ENCODE results near the gene NR2F2.

DNA sequence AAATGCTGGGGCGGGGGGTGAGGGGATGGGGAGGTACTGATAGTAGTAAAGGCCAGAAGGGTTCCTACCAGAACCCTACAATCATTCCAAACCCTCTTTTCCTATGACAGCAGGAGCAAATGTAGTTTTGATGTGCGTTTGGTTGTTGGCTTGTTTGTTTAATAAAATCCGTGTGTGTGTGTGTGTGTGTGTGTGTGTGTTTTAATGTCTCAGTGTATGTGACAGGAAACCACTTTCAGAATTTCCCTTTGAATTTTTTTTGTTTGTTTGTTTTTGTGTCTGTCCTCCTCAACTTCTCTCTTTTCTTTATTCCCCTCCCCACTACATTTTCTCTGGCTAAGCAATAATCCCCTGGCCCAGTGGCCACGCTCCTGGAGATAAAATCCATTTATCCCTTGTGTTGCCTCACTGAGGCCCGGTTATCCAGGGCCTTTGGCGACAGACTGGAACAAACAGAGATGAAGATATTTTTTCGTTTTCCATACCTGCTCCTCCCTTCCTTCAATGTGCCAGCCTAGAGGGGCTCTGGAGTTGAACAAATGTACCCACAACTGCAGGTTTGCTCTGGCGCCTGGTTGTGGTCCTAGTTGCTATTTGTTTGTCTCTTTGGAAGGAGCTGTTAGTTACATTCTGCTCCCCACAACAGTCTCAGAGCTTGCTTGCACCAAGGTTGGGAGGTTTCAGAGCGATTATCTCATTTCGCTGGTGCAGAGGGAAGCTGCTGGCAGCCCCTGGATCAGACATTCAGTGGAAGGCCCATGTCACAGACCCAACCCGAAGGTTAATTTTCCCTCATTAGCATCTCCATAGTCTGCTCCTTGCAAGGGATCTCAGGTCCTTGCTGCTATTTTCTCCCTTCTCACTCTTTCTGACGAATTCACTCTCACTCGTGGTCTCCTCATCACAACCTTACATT lies 17.9 kb downstream of the NR2F2 start:
- TF ChIP-seq SUZ12 (IDR thresholded peaks at IDR 0.05): no peak
- TF ChIP-seq ARNT (IDR thresholded peaks at IDR 0.05): no peak
- no peak for TF ChIP-seq SP1 (IDR thresholded peaks at IDR 0.05)
- no peak for TF ChIP-seq FOXA1 (IDR thresholded peaks at IDR 0.05)
- TF ChIP-seq, protein P1, sequence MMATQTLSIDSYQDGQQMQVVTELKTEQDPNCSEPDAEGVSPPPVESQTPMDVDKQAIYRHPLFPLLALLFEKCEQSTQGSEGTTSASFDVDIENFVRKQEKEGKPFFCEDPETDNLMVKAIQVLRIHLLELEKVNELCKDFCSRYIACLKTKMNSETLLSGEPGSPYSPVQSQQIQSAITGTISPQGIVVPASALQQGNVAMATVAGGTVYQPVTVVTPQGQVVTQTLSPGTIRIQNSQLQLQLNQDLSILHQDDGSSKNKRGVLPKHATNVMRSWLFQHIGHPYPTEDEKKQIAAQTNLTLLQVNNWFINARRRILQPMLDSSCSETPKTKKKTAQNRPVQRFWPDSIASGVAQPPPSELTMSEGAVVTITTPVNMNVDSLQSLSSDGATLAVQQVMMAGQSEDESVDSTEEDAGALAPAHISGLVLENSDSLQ (IDR thresholded peaks at IDR 0.05): no peak
- no peak for TF ChIP-seq TARDBP (IDR thresholded peaks at IDR 0.05)
- no peak for TF ChIP-seq LEF1 (IDR thresholded peaks at IDR 0.05; ENCODE audit: borderline replicate concordance)
- TF ChIP-seq CTBP1 (IDR thresholded peaks at IDR 0.05; ENCODE audit: borderline replicate concordance): no peak
- TF ChIP-seq FOXM1 (IDR thresholded peaks at IDR 0.05; ENCODE audit: borderline replicate concordance): no peak
